Measurements from ENCODE around the gene TRIO. TPM values are rescaled to one million over a fixed set of nuclear protein-coding genes. Genes with fewer than 3 reads are reported as not detected.

TRIO gene
- polyA plus RNA-seq, 4 donors: 84.9 to 106 (median 95.6) TPM

GRCh38 chr5:14337593-14337992, 194.5 kb downstream of the TRIO start:
- no peak for DNase-seq (ENCODE audit: low read depth in 4 of 4, low spot score in 3 of 4)

DNA sequence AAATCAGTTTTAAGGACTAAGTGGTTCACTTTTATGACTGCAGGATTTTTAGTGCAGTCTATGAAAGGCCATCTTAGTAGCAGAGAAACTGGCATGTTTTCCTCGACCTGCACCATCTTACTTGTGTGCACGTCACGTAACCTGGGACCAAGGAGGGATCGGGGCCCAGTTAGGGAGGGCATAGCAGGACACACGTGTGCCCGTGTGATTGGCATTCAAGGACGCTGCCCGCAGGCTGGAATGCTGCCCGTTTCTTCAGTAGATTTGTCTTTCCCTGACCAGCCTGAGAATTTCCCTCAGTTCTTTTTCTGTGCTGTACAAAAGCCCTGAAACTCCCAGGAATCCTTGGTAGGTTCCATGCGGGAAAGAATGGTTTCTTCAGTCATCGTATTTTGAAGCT, 196.3 kb downstream of the TRIO start:
- DNase-seq (ENCODE audit: low read depth in 4 of 4, low spot score in 3 of 4): no peak

GRCh38 chr5:14341571-14342230, 198.6 kb downstream of the TRIO start:
- no peak for DNase-seq (ENCODE audit: low read depth in 4 of 4, low spot score in 3 of 4)

- no peak for DNase-seq (ENCODE audit: low read depth in 4 of 4, low spot score in 3 of 4)
These were observed 199.2 kb downstream of the TRIO start for GRCh38 chr5:14342306-14342705.

DNA sequence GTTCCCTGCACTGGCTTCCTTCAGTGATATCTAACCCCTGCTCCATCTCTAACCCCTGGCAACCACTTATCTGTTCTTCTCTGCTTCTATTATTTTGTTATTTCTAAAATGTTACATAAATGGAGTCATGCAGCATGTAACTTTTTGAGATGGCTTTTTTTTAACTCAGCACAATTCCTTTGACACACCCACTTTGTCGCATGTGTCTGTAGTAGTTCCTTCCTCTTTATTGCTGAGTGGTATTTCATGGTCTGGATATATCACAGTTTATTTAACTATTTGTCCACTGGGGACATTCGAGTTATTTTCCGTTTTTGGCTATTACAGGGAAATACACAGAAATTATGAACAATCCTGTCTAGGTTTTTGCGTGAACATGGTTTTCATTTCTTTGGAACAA, 200.2 kb downstream of the TRIO start:
- no peak for DNase-seq (ENCODE audit: low read depth in 4 of 4, low spot score in 3 of 4)

DNA sequence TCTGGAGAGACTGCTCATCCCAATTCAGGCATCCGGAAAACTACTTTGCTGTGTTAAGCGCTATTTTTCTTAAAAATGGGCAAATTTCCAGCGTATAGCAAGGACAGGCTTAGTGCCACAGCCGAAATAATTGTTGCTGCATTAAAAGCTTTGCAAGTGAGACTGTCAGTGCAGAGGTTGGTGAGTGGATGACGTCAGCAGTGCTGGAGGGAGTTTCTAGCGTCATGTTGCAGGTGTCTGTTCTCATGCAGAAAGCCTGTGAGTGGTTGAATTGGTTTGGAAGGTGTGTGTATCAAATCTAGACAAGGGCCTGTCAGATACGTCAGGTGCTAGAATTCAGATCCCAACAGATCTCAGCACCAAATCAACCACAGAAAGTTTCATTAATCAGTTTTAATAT, 204.4 kb downstream of the TRIO start:
- DNase-seq (ENCODE audit: low read depth in 4 of 4, low spot score in 3 of 4): no peak

DNA sequence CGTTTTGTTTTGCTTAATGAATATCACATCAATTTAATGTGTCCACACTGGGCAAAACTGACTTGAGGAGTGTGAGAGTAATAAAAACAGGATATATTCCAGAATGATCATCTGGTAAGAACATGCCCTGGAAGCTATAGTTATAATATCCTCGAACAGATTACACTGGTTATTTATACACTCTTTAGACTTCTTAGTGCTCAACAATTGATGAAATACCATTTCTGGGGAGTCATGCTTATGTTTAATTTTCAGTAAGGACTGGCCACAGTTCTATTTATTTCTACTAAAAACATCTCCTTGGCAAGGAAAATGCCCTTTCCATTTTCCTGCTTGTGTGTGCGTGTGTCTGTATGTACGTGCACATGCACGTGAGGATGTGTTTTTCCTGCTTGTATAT, 205.0 kb downstream of the TRIO start:
- DNase-seq (ENCODE audit: low read depth in 4 of 4, low spot score in 3 of 4): no peak

DNA sequence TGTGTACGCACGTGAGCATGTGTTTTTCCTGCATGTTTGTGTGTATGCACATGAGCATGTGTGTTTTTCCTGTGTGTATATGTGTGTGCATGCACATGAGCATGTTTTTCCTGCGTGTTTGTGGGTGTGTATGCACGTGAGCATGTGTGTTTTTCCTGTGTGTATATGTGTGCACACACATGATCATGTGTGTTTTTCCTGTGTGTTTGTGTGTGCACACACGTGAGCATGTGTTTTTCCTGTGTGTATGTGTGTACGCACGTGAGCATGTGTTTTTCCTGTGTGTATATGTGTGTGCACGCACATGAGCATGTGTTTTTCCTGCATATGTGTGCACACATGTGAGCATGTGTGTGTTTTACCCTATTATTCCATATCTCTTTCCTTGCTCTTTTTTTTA, 205.9 kb downstream of the TRIO start:
- DNase-seq (ENCODE audit: low read depth in 4 of 4, low spot score in 3 of 4): no peak

DNA sequence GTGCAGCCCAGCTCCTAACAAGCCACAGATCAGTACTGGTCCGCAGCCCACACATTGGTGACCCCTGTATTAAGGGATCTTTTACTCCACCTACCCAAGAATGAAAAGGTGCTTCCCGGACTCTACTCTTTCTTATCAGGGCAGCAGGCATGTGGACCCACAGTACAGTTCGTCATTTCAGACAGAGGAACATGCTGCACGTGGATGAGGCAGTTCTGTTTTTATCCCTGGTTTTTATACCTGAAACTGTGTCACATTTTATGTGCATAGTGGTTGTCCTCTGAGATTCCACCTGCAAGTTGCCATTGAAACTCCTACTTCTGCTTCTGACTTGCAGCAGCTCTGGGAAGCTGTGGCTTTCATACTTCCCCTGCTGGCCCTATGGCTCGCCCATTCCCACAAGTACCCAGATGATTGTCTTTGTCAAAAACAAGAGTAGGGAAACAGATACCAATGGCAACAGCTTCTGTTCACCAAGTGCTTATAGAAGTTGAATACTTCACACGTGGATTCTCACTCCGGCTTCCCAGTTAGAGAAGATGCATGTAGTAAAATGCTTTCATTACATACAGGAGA, 208.0 kb downstream of the TRIO start:
- DNase-seq (ENCODE audit: low read depth in 4 of 4, low spot score in 3 of 4): no peak

DNA sequence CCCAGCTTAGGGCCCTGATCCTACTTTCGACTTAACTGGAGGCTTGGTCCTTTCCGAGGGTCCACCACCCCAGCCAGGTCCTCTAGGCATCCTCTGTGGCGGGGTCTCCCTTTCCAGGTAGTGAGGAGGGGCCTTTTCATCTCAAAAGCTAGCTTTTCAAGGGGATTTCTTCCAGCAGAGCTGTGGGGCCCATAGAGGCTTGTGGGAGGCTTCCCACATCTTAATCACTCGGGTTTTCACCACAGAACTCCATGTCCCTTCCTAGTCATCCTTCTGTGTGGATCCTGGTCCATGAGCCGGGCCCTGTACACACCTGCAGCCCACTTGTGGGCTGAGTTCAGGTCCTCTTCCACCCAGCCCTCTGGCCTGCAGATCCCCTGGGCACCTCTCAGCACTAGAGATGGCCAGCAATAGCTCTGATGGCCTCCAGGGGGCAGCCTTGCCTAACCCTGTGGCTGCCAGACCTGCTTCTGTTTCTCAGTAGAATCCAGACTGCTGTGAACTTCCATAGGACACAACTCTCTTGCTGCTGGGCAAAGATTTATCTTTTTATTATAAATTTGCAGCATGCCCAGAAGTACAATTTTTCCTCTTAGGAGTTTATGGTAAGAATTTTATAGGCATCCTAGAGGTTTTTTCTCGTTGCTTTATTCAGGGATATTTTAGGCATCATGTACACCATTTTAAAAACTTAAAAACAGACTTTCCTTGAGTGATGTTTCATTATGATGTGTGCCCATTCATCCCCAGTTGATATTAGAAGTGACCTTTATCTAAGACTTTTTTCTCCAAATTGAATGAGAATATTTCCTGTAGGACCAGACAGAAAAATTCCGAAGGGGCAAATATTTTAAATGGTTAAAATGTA, 208.9 kb downstream of the TRIO start:
- peak in 3 of 4 donors; percentile 20 to 44 (median 30) for DNase-seq (ENCODE audit: low read depth in 4 of 4, low spot score in 3 of 4)

GRCh38 chr5:14353726-14354474, 210.8 kb downstream of the TRIO start:
- no peak for DNase-seq (ENCODE audit: low read depth in 4 of 4, low spot score in 3 of 4)

- DNase-seq (ENCODE audit: low read depth in 4 of 4, low spot score in 3 of 4): no peak
These were observed 212.2 kb downstream of the TRIO start for GRCh38 chr5:14355391-14355790.

DNA sequence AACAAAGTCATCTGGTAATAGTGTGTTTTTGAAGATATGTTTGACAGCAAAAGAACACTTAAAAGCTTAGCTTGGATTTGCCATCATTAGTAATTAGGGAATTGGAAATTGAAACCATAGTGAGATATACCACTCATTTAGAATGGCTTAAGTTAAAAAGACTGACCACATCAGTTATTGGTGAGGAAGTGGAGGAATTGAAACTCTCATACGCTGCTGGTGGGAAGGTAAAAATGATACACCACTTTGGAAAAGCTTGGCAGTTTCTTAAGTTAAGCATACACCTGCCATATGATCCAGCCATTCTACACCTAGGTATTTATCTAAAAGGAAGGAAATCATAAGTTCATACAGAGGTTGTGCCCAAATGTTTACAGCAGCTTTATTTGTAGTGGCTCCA, 213.2 kb downstream of the TRIO start:
- DNase-seq (ENCODE audit: low read depth in 4 of 4, low spot score in 3 of 4): no peak

GRCh38 chr5:14357441-14357840, 214.3 kb downstream of the TRIO start:
- no peak for DNase-seq (ENCODE audit: low read depth in 4 of 4, low spot score in 3 of 4)

GRCh38 chr5:14357851-14358250, 214.7 kb downstream of the TRIO start:
- DNase-seq (ENCODE audit: low read depth in 4 of 4, low spot score in 3 of 4): no peak

DNA sequence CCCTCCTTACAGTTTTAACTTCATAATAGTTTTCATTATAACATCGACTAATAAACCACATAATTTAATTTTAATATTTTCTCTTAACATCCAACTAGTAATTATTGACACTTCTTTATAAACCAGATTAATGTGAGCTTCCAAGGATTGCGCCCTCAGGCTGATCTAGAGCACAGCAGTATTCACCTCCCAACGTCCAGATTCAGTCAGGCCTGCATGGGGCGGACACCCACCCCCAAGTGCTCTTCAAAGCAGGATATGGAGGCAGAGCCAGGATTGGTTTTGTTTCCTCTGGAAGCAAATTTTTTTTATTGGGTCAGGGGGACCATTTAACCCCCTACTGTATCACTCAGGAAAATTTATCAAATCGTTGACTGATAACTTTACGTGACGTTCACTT, 215.4 kb downstream of the TRIO start:
- DNase-seq (ENCODE audit: low read depth in 4 of 4, low spot score in 3 of 4): no peak

DNA sequence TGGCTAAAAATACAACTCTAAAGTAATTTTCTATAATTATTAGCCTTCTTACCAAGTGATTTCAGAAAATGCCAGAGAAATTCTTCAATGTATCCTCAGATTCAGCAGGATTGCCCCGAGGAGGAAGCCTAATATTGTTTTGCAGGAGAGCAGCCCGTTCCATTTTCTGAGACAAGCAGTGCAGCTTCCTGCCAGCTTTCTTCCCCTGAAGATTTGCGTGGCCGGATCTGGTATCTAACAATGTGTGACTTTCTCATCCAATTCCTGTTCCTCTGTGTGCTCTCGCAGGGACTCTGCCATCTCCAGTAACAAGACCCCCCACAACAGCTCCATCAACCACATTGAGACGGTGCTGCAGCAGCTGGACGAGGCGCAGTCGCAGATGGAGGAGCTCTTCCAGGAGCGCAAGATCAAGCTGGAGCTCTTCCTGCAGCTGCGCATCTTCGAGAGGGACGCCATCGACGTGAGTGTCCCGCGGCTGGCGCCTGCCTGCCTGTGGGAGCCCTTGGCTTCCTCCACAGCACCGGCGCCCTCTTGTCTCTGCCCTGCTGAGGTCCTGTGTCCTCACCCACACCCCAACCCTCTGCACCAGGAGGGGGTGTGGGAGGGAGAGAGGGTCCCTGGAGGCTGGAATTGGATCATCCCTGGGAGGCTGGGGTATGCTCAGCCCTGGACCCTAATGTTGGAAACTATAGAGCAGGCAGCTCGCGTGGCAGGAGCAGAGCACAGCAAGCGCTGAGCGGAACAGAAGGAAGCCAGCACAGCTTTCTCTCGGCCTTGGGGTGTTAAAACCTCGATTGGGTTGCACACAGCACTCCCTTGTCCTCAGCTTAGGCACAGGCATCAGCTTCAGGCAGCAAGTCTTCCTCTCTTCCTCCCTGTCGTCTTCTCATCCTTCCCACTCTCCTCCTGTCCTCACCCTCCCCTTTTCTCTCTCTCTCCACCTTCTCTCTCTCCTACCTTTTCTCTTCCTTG, 216.2 kb downstream of the TRIO start:
- DNase-seq (ENCODE audit: low read depth in 4 of 4, low spot score in 3 of 4): no peak

DNA sequence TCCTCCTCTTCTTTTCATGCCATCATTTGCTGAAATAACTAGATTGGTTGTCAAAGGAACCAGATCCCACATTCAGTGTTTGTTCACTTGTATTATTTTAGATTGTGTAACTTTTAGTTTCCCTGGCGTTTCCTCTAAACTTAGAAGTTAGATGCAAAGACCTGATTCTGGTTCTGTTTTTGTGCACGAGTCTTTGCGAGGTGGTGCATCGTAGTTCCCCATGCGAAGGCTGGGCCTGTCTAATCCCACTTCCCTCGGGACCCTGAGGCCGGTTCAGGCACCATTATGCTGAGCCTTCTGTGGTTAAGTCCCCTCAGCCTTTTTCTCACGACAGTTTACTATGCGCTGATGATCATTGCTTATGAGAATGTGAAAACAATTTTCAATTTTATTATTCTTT, 219.3 kb downstream of the TRIO start:
- DNase-seq (ENCODE audit: low read depth in 4 of 4, low spot score in 3 of 4): no peak

DNA sequence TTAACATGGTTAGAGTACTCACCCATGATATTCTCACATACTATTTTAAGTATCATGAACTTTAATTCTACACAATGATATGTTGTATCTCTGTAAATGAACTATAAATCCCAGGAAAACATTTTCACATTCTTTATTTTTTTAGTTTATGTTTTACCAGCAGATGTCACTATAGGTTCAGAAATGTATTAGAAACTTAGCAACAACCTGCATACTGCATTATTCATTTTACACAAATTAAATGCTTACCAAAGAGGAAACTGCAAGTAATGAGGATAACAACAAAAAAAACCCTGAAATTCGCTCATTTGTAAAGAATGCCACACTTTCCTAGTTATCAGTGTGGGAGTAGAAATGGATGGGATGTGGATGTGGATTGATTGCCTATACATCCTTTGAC, 221.0 kb downstream of the TRIO start:
- no peak for DNase-seq (ENCODE audit: low read depth in 4 of 4, low spot score in 3 of 4)
